CD4-positive, CD25-positive, alpha-beta regulatory T cell (primary cell): ENCODE results near the gene KSR1. TPM values are rescaled to one million over a fixed set of nuclear protein-coding genes. Genes with fewer than 3 reads are reported as not detected.

Source experiments
- ATAC-seq, 2 donors: fragments of 150-1000 bp; cut with Tn5 transposase; one replicate each; pipeline ENCODE4 v1.10.0; 2021; ENCODE audit warnings: low read depth in 2 of 2, moderate number of reproducible peaks in 2 of 2, moderate library complexity in 1 of 2
- DNase-seq, 3 donors: peaks; one replicate each; pipeline versions ENCODE4 v3.0.0 to v3.0.0-alpha.2; 2012 to 2022; ENCODE audit warnings: mixed read lengths in 1 of 3
- H3K27ac ChIP-seq: one replicate; pipeline ENCODE4 v1.7.0; 2013; ENCODE audit warnings: mild to moderate bottlenecking, low read length; ENCODE audit not compliant: insufficient read depth, poor library complexity, severe bottlenecking
- H3K27me3 ChIP-seq: one replicate; pipeline ENCODE4 v1.7.0; 2013; ENCODE audit warnings: low read length; ENCODE audit not compliant: control insufficient read depth, insufficient read depth
- H3K36me3 ChIP-seq: one replicate; pipeline ENCODE4 v1.7.0; 2013; ENCODE audit warnings: mild to moderate bottlenecking, low read length, moderate library complexity; ENCODE audit not compliant: control insufficient read depth, insufficient read depth
- H3K4me1 ChIP-seq: 2 replicates; pipeline ENCODE4 v1.7.0; 2013; ENCODE audit warnings: mild to moderate bottlenecking, low read length; ENCODE audit not compliant: insufficient read depth, control insufficient read depth, poor library complexity, severe bottlenecking
- H3K4me3 ChIP-seq: one replicate; pipeline ENCODE4 v1.7.0; 2013; ENCODE audit warnings: low read depth, mild to moderate bottlenecking, low read length, moderate library complexity
- H3K9me3 ChIP-seq, 2 experiments: 1 replicate in 1 of 2; 2 replicates in 1 of 2; pipeline ENCODE4 v1.7.0; 2013; ENCODE audit warnings: low read length in 2 of 2, mild to moderate bottlenecking in 1 of 2, moderate library complexity in 1 of 2; ENCODE audit not compliant: control insufficient read depth in 2 of 2
- H3K27ac Mint-ChIP-seq, 3 donors: one replicate each; pipeline ENCODE4 v1.8.0; 2020 to 2022; ENCODE audit warnings: mild to moderate bottlenecking in 3 of 3, mixed read lengths in 3 of 3, moderate library complexity in 2 of 3
- H3K27me3 Mint-ChIP-seq: one replicate; pipeline ENCODE4 v1.8.0; 2022; ENCODE audit warnings: mild to moderate bottlenecking, mixed read lengths
- H3K36me3 Mint-ChIP-seq: one replicate; pipeline ENCODE4 v1.8.0; 2020; ENCODE audit warnings: mixed read lengths
- H3K4me1 Mint-ChIP-seq, 4 donors: one replicate each; pipeline ENCODE4 v1.8.0; 2020 to 2022; ENCODE audit warnings: mixed read lengths in 4 of 4, mild to moderate bottlenecking in 1 of 4
- H3K4me3 Mint-ChIP-seq, 4 donors: one replicate each; pipeline ENCODE4 v1.8.0; 2020 to 2022; ENCODE audit warnings: mild to moderate bottlenecking in 4 of 4, mixed read lengths in 4 of 4, moderate library complexity in 3 of 4
- H3K9me3 Mint-ChIP-seq, 7 donors: one replicate each; pipeline ENCODE4 v1.8.0; 2020 to 2022; ENCODE audit warnings: mixed read lengths in 7 of 7, mild to moderate bottlenecking in 3 of 7, moderate library complexity in 2 of 7
- polyA plus RNA-seq, 4 donors: library from polyadenylated mRNA; unstranded; fragments of 300-500 nt; fragmentation: Illumina TruSeq; gene quantifications; one replicate each; pipeline ENCODE4 v1.2.3, GENCODE V29; 2021
- total RNA-seq: library from RNA; stranded (reverse); gene quantifications from one replicate; pipeline ENCODE4 v1.2.3, GENCODE V29; 2022

Gene KSR1
- total and polyA plus RNA-seq, 5 donors from 2014 or later: 1.2 to 69.5 (median 1.7) TPM

DNA sequence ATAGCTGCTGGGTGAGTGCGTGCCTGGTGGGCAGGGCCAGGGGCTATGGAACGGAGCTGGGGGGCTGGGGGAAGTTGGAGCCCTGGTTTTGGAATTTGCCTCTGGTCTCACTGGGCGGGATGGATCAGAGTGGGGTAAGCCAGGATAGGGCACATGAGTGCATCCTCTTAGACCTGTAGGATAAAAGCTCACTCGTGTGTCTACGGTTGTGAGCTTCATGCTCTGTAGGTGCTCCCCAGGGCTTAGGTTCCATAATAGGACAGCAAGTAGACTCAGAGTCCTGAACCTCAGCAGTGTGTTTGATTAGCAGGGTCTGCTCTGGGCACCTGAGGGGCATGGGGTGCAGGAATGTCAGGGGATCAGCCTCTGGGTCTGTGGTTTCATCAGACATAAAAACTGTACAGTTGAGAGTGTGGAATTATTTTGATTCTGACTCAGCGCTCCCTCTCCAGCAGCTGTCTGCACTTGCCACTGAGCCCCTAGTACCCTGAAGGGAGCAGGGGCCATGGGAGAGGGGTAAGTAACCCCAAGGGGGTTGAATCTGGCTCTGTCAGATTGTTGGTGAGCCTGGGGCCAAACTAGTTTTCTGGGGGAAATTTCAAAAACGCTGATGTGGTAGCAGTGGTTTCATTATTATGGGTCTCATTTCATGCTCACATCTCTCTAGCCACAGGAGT is 90.5 kb downstream of the KSR1 start:
- no peaks in the 10 kb centered on the region for H3K9me3 Mint-ChIP-seq
- Histone ChIP-seq H3K4me1 (peaks cover 19% of the 10 kb centered on the region), H3K27me3 (no peaks in the 10 kb centered on the region), H3K27ac (no peak overlapping the region), H3K9me3 (no peaks in the 10 kb centered on the region), H3K4me3 (no peak overlapping the region), H3K36me3 (peaks cover 2% of the 10 kb centered on the region)
- DNase-seq: no peak
- H3K36me3 Mint-ChIP-seq: peaks cover 10% of the 10 kb centered on the region
- no peak for ATAC-seq
- H3K27me3 Mint-ChIP-seq: no peaks in the 10 kb centered on the region
- peak overlapping the region in 1 of 4 donors; percentile 27 for H3K4me3 Mint-ChIP-seq
- peak overlapping the region in 2 of 3 donors; percentile 39 to 84 for H3K27ac Mint-ChIP-seq
- H3K4me1 Mint-ChIP-seq: peaks cover 26 to 53% (median 40%) of the 10 kb centered on the region in 4 donors

GRCh38 chr17:27547301-27547683 is 91.0 kb downstream of the KSR1 start:
- Histone ChIP-seq H3K27ac (no peak overlapping the region), H3K27me3 (no peaks in the 10 kb centered on the region), H3K4me1 (peaks cover 19% of the 10 kb centered on the region), H3K4me3 (no peak overlapping the region), H3K36me3 (peaks cover 5% of the 10 kb centered on the region), H3K9me3 (no peaks in the 10 kb centered on the region)
- no peaks in the 10 kb centered on the region for H3K27me3 Mint-ChIP-seq
- H3K4me1 Mint-ChIP-seq: peaks cover 26 to 50% (median 37%) of the 10 kb centered on the region in 4 donors
- no peaks in the 10 kb centered on the region for H3K9me3 Mint-ChIP-seq
- no peak overlapping the region for H3K4me3 Mint-ChIP-seq
- peak overlapping the region in 2 of 3 donors; percentile 39 to 84 for H3K27ac Mint-ChIP-seq
- DNase-seq (no peak), ATAC-seq (no peak)
- H3K36me3 Mint-ChIP-seq: peaks cover 10% of the 10 kb centered on the region

DNA sequence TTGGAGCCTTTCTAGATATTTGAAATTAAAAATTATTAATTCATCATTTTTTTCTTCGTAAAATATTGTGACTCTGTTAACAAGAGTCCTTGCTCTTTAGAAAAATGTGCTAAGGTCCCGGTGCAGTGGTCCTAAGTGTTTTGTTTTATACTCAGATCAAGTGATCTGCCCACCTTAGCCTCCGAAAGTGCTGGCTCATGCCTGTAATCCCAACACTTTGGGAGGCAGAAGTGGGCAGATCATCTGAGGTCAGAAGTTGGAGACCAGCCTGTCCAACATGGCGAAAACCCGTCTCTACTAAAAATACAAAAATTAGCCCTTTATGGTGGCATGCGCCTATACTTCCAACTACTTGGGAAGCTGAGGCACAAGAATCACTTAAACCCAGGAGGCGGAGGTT is 92.1 kb downstream of the KSR1 start:
- no peaks in the 10 kb centered on the region for H3K9me3 Mint-ChIP-seq
- no peaks in the 10 kb centered on the region for H3K27me3 Mint-ChIP-seq
- H3K4me3 ChIP-seq: no peak overlapping the region
- H3K4me1 ChIP-seq: peaks cover 19% of the 10 kb centered on the region
- H3K27ac Mint-ChIP-seq: no peak overlapping the region
- peaks cover 26 to 48% (median 32%) of the 10 kb centered on the region in 4 donors for H3K4me1 Mint-ChIP-seq
- peaks cover 5% of the 10 kb centered on the region for H3K36me3 ChIP-seq
- no peak overlapping the region for H3K27ac ChIP-seq
- H3K36me3 Mint-ChIP-seq: peaks cover 10% of the 10 kb centered on the region
- no peaks in the 10 kb centered on the region for H3K9me3 ChIP-seq
- DNase-seq (no peak), ATAC-seq (no peak)
- no peak overlapping the region for H3K4me3 Mint-ChIP-seq
- H3K27me3 ChIP-seq: no peaks in the 10 kb centered on the region

DNA sequence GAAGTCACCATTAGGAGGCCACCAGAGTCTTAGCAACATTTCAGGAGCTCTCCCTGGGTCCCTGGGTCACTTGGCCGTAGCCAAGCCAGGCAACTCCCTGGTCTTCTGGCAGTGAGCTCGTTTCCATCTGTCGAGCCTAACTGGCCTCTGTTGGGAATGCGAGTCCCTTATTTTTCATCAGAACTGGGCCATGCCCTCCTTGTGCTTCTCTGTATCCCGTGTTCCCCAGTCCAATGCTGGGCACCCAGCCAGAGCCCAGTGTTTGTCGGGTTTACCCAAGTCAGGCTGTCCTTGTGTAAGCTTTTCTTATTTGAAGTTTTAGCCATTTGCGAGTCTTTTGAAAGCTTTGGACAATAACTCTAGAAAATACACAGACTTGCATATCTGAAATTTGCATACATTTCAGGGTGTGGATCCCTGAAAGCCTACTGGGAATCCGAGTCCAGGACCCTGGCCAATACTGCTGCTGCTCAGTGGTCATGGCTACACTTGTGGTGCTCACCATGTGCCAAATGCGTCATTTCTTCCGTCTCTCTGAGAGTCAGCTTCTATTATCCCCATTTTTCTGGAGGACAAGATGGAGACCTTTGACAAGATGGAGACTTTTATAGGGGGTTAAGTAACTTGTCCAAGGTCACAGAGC is 93.1 kb downstream of the KSR1 start:
- no peak for ATAC-seq
- Mint-ChIP-seq H3K27me3 (no peaks in the 10 kb centered on the region), H3K27ac (no peak overlapping the region), H3K9me3 (no peaks in the 10 kb centered on the region), H3K36me3 (peaks cover 10% of the 10 kb centered on the region), H3K4me1 (peaks cover 19 to 39% (median 24%) of the 10 kb centered on the region in 4 donors), H3K4me3 (no peak overlapping the region)
- H3K4me3 ChIP-seq: no peak overlapping the region
- H3K27me3 ChIP-seq: no peaks in the 10 kb centered on the region
- H3K4me1 ChIP-seq: peaks cover 10% of the 10 kb centered on the region
- H3K36me3 ChIP-seq: peaks cover 5% of the 10 kb centered on the region
- no peak for DNase-seq
- H3K9me3 ChIP-seq: no peaks in the 10 kb centered on the region
- no peak overlapping the region for H3K27ac ChIP-seq

GRCh38 chr17:27550291-27550930 is 94.2 kb downstream of the KSR1 start:
- Histone ChIP-seq H3K4me1 (no peaks in the 10 kb centered on the region), H3K36me3 (peaks cover 5% of the 10 kb centered on the region), H3K9me3 (no peaks in the 10 kb centered on the region), H3K27ac (no peak overlapping the region), H3K4me3 (no peak overlapping the region), H3K27me3 (no peaks in the 10 kb centered on the region)
- no peak for ATAC-seq
- no peaks in the 10 kb centered on the region for H3K9me3 Mint-ChIP-seq
- H3K36me3 Mint-ChIP-seq: peaks cover 15% of the 10 kb centered on the region
- peaks cover 13 to 32% (median 17%) of the 10 kb centered on the region in 4 donors for H3K4me1 Mint-ChIP-seq
- no peak for DNase-seq
- no peak overlapping the region for H3K4me3 Mint-ChIP-seq
- no peak overlapping the region for H3K27ac Mint-ChIP-seq
- no peaks in the 10 kb centered on the region for H3K27me3 Mint-ChIP-seq

DNA sequence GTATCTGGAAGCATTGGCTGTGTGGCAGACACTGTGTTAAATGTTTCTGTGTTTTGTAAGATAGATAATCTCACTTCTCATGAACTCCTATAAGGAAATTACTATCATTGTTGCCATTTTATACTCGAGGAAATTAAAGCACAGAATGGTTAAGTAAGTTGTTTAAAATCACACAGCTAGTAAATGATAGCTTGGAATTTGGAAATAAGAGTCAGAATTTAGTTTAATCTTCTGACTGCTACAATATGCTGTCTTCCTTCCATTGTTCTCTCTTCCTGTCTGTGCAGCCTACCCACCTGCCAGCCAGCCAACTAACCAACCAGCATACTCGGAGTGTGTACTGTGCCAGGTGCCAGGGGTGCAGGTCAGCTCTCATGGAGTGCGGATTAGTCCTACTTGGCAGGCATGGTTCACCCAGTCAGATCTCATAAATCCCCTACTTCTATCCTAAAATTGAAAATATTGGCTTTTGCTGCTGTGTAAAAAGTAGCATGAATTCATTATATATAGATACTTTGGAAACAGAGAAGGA is 94.8 kb downstream of the KSR1 start:
- H3K4me3 ChIP-seq: no peak overlapping the region
- no peak for ATAC-seq
- H3K27ac ChIP-seq: no peak overlapping the region
- Mint-ChIP-seq H3K4me3 (no peak overlapping the region), H3K27ac (no peak overlapping the region), H3K9me3 (no peaks in the 10 kb centered on the region), H3K27me3 (no peaks in the 10 kb centered on the region), H3K4me1 (peaks cover 7 to 28% (median 13%) of the 10 kb centered on the region in 4 donors), H3K36me3 (peaks cover 16% of the 10 kb centered on the region)
- no peaks in the 10 kb centered on the region for H3K4me1 ChIP-seq
- no peaks in the 10 kb centered on the region for H3K9me3 ChIP-seq
- peaks cover 5% of the 10 kb centered on the region for H3K36me3 ChIP-seq
- DNase-seq: no peak
- no peaks in the 10 kb centered on the region for H3K27me3 ChIP-seq

- no peak for DNase-seq
- no peaks in the 10 kb centered on the region for H3K4me1 ChIP-seq
- Mint-ChIP-seq H3K9me3 (no peaks in the 10 kb centered on the region), H3K27ac (peak overlapping the region in 1 of 3 donors; percentile 92), H3K4me3 (peak overlapping the region in 1 of 4 donors; percentile 21), H3K36me3 (peaks cover 16% of the 10 kb centered on the region), H3K27me3 (no peaks in the 10 kb centered on the region), H3K4me1 (peaks cover 5 to 24% (median 8%) of the 10 kb centered on the region in 4 donors)
- no peak overlapping the region for H3K27ac ChIP-seq
- H3K4me3 ChIP-seq: no peak overlapping the region
- H3K9me3 ChIP-seq: no peaks in the 10 kb centered on the region
- ATAC-seq: no peak
- no peaks in the 10 kb centered on the region for H3K27me3 ChIP-seq
- peaks cover 5% of the 10 kb centered on the region for H3K36me3 ChIP-seq
Measured at GRCh38 chr17:27551701-27552248, 95.5 kb downstream of the KSR1 start.
